NCI-H510A treated with DMSO at 0.1 percent for 48 hours (cell line): ENCODE results near the gene MIS18BP1.
"Not testable (repeated sequence)": the region's sequence is repeated elsewhere in the genome, so short reads cannot be mapped to it uniquely, and the experiment has no call there.

ENCODE experiments used
- DNase-seq: peaks from one replicate; lab custom pipeline; 2025; lab: John Stamatoyannopoulos, UW

Gene MIS18BP1

DNA sequence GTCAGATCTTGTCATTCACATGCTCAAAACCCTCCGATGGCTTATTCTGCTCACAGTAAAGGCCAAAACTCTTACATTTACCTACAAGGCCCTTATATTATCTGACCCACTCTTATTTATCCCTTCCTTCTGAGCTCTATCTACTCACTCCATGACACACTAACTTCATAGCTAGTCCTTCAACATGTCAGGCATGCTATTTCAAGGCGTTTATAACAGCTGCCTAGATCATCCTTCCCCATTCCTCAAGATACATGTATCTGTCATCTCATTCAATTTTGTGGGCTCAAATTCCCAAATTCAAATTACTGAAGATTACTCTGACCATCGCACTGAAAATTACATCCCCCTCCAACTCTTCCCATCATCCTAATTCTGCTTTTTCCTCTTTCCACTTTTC is 6.9 kb downstream of the MIS18BP1 start:
- no peak for DNase-seq

DNA sequence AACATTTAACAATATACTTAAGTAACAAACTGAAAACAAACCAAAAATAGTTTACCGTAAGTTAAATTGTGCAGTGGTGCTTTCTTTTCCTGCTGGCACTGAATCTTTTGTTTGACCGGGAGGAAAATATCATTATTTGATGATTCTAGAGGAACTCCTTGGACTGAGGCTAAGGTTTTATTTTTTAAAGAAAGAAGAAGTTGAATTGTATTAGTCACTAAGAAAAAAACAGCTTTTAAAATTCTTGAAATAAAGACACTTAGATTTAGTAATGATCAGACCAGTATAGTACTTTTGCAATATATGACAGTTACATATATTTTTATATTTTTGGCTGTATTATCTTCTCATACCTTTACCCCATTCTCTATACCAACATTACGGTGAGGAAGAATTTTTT is 10.3 kb downstream of the MIS18BP1 start:
- DNase-seq, result no peak

GRCh38 chr14:45238988-45239387 is 14.0 kb downstream of the MIS18BP1 start:
- no peak for DNase-seq

DNA sequence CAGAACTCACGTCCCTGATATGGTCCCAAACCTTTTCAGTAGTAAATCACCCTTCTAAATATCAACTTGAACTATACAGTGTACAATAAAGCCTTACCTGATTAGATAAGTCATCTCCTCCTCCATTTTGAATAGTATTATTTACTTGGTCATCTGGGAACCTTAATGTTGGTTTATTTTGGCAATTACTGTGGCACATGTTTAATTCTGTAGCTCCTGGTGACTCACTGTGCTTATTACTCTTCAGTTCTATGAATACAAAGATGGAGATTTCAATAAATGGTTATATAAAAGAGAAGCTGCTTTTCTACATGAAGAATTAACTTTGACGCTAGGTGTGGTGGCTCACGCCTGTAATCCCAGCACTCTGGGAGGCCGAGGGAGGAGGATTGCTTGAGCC is 25.4 kb downstream of the MIS18BP1 start:
- DNase-seq, result no peak

DNA sequence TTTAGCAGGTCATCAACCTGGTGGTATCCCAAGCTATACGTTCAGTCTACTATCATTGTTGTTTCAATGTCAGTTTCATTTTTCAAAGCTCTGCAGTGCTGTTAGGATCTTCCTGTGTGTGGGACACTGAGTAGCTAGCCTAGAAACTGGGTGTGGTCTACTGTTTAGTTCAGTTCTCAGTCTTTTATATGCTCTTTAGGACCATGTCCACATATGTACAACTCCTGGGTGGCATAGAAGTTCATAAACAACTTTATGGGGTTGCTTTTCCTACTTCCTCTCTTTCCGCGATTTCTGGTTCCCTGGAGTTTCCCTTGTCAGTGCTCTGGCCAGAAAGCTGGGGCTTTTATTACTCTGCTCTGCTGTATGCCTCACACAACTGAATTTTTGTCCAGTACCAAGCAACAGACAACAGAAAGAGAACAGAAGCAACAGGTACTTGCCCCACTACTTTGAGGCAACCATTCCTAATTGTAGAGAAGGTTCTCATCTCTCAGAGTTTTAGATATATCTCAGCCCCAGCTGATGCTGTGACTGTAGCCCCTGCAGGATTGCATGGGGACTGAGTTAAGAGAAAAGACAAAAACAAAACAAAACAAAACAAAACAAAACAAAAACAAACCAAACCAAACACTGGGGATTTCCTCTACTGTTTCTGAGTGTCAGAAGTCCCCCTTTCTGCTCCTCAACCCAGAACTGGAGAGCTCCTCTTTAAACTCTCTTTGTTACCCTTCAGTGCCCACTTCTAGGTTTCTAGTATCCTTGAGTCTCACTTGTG is 30.3 kb downstream of the MIS18BP1 start:
- DNase-seq, result no peak

DNA sequence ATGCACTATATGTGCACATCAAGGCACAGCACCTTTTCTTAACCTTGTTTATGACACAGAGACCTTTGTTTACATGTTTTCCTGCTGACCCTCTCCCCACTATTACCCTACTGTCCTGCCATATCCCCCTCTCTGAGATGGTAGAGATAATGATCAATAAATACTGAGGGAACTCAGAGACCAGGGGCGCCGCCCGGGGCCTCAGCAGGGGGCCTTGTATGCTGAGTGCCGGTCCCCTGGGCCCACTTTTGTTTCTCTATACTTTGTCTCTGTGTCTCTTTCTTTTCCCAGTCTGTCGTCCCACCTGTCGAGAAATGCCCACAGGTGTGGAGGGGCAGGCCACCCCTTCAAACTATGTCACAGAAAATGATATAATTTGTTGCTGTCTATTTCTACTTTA is 38.7 kb downstream of the MIS18BP1 start:
- DNase-seq, result not testable (repeated sequence)

GRCh38 chr14:45213716-45214115 is 39.3 kb downstream of the MIS18BP1 start:
- DNase-seq, result not testable (repeated sequence)

DNA sequence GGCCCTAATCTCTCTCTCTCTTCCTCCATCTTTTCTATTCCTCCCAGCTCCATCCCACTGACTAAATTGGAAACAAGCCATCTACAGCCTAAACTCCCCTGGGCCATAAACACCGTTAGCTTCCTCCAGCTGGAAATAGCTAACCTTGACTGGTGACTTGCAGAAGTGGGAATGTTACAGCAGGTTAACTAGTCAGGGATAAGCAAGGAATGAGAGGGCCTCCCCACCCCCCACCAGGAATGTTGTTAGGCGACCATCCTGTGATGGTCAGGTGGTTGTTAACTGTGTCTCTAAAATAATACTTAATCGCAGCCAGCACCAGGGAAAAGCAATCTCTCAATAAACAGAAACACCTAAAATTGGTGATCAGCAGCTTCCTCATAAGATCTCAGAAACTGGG is 40.8 kb downstream of the MIS18BP1 start:
- no peak for DNase-seq

DNA sequence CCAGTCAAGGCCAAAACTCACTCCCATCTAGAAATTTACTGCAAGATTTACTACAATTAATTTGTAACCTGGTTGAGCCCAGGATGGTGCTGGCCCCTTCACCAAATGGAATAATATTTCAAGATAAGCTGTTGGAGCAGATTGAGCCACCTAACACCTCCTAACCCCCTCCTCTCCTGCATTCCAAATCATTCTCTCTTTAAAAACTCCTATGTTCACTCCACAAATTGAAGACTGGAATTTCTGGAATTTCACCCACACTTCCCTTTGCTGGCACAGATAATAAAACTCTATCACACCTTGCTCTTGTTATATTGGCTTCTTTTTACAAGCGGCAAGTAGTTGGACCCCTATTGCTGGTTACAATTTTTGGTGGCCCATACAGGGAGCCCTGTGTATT is 41.7 kb downstream of the MIS18BP1 start:
- DNase-seq, result no peak

GRCh38 chr14:45210159-45210558 is 42.8 kb downstream of the MIS18BP1 start:
- no peak for DNase-seq

GRCh38 chr14:45204241-45204640 is 48.8 kb downstream of the MIS18BP1 start:
- DNase-seq, result no peak

DNA sequence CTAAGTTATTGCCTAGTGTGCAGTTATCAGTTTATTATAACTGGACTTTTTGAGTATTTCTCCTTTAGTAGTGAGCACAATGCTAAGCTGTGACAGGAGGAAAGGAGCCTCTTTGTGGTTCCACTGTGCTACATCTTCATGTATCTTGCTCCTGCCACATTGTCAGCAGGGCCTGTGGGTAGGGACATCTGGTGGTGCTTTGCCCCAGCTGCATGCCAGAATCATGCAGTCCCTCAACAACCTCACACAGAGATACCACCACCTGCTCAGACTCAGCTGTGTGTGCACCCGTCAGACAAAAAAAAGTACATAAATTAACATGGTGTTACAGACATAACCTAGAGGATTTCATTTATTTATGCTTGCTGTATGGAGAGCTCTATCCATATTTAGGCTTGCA is 51.1 kb downstream of the MIS18BP1 start:
- no peak for DNase-seq

DNA sequence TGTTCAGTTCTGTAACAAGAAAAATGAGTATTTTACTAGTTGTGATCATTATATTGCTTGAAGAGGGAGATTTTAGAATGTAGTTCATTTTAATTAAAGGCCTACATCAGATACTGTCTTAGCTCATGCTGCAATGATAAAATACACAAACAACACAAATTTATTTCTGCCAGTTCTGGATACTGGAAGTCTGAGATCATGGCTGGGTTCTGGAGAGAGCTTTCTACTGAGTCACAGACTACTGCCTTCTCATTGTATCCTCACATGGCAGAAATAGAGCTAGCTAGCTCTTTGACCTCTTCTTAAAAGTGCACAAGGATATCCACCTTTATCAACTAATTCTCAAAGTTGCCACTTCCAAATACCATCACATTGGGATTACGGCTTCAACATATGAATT is 53.8 kb downstream of the MIS18BP1 start:
- no peak for DNase-seq

DNA sequence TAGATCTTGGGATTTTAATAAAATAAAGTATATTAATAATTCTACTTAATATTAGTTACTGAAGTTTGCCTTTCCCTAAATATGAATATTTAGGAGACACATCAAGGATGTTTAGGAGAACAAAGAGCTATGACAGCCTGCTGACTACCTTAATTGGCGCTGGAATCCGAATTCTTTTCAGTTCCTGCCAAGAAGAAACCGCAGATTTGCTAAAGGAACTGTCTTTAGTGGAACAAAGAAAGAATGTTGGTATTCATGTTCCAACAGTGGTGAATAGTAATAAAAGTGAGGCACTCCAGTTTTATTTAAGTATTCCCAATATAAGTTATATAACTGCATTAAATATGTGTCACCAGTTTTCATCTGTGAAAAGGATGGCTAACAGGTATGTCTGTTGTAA is 54.5 kb downstream of the MIS18BP1 start:
- DNase-seq, result no peak

GRCh38 chr14:45194964-45195363 is 58.0 kb downstream of the MIS18BP1 start:
- DNase-seq, result no peak

DNA sequence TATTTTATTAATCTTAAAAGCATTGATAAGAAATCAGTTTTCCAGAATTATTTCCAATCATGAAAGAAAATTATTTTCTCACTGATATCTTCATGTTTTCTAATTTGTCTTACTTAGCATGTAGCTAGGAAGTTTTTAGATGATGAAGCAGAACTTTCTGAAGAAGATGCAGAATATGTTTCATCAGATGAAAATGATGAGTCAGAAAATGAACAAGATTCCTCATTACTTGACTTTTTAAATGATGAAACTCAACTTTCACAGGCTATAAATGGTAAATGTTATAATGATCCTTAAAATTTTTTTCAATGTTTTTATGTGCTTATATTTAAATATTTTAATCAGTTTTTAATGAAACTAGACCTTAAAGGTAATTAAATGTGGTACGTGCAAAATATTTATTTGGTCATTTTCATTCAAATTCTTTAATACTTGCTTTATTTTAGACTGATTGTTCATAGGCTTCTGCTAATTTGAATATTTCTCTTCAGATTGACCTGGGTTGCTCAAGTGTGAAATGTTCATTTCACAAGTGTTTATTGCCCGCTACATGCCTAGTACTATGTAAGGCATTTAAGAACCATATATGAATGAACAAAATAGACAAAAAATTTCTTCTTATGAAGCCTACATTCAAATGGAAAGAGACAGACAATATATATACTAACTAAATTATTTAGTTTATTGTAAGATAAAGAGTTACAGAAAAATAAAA is 67.7 kb downstream of the MIS18BP1 start:
- no peak for DNase-seq

GRCh38 chr14:45181806-45182205 is 71.2 kb downstream of the MIS18BP1 start:
- no peak for DNase-seq

GRCh38 chr14:45181329-45181728 is 71.7 kb downstream of the MIS18BP1 start:
- no peak for DNase-seq

- DNase-seq, result no peak
Measured at GRCh38 chr14:45177076-45177475, 75.9 kb downstream of the MIS18BP1 start.

DNA sequence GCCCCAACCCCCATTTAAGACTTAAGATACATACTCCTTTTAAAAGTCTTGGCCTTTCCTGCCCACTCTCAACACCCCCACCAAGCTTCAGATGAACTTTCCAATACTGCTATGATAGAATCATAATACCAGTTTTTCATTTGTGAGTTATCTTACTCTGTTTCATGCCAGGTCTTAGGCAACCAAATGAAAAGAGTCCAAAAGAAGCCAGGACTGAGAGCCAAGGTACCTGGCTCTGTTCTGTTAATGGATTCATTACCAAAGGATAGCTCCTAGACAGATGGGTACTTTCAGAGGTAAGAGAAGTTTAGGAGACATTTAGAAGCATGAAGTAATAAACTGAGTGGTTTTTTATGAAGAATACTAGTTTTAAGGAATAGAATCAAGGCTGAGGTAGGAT is 83.1 kb downstream of the MIS18BP1 start:
- DNase-seq, result no peak

DNA sequence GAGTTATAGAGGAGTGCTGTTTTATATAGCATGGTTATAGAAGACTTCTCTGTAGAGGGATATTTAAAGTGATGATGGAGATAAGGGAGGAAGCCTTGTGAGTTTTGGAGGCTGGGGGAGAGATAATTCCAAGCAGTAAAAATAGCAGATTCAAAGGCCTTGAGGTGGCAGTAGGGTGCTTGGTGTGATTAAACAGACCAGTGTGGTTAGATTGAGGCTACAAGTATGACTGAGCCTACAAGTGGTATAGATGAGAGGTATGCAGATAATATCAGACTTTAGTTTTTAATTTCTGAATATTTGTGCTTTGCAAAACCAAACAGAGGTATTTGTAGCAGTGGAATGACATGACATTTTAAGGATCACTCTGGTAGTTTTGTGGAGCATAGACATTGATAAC is 96.9 kb downstream of the MIS18BP1 start:
- no peak for DNase-seq
